Measurements from ENCODE around the gene PKD1L1.
"Not testable (repeated sequence)": the region's sequence is repeated elsewhere in the genome, so short reads cannot be mapped to it uniquely, and the experiment has no call there.

Gene PKD1L1

GRCh38 chr7:47814905-47815613 is 133.2 kb downstream of the PKD1L1 start:
- DNase-seq (ENCODE audit: low read depth), result no peak

GRCh38 chr7:47813620-47814260 is 134.5 kb downstream of the PKD1L1 start:
- no peak for DNase-seq (ENCODE audit: low read depth)

- no peak for DNase-seq (ENCODE audit: low read depth)
Measured at GRCh38 chr7:47812429-47813136, 135.7 kb downstream of the PKD1L1 start.

DNA sequence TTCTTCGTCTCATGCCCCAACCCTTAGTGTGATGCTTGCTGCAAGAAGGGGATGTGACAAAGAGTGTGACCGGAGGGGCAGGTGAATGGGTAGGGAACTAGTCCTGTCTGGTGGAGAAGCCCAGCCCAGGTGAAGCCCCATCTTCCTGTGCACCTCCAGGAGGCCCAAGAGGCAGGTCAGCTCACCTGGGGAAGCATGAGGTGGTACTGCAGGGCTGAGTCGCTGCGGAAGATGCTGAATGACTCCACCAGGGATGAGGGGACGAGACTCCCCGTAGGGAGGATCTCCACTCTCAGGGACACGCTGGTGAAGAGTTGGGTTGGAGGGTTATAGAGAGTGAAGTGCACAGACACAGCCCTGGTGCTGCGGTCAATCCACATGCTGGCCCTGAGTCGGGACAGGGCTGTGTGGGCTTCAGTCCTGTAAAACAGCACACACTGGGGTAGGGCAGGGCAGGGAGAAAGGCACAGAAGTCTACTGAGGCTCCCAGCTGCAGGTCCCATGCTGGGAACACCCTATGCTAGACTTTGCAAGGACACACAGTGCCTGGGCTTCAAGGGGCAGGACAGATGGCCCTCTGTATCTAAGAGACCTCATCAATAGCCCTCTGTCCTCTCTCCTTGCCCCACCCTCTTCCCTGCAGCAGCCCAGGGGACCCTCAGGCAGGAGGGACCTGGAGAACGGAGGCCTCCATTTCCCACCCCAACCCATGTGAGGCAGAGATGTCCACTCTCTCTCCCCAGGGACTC is 136.5 kb downstream of the PKD1L1 start:
- no peak for DNase-seq (ENCODE audit: low read depth)

- no peak for DNase-seq (ENCODE audit: low read depth)
Measured at GRCh38 chr7:47809387-47809786, 138.9 kb downstream of the PKD1L1 start.

- no peak for DNase-seq (ENCODE audit: low read depth)
Measured at GRCh38 chr7:47808321-47808720, 139.9 kb downstream of the PKD1L1 start.

GRCh38 chr7:47807756-47808155 is 140.5 kb downstream of the PKD1L1 start:
- DNase-seq (ENCODE audit: low read depth), result no peak

GRCh38 chr7:47807126-47807525 is 141.1 kb downstream of the PKD1L1 start:
- DNase-seq (ENCODE audit: low read depth), result no peak

DNA sequence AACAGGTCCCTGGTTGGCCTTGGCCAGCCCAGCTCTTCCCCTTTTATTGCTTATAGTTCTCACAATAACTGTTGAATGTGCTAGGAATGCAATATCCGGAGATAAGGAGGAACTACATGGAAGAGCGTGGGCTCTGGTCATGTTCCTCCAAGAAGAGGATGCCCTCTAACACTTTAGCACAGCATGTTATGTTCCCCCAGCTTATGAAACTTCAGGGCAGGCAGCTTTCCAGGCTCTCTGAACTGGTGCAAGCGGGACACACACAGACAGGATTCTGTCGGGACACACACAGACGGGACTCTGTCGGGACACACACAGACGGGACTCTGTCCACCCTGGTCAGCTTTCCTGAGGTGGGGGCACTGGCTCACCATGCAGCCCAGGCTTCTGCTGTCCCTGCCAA is 141.6 kb downstream of the PKD1L1 start:
- DNase-seq (ENCODE audit: low read depth), result no peak

GRCh38 chr7:47804767-47805545 is 143.3 kb downstream of the PKD1L1 start:
- no peak for DNase-seq (ENCODE audit: low read depth)

DNA sequence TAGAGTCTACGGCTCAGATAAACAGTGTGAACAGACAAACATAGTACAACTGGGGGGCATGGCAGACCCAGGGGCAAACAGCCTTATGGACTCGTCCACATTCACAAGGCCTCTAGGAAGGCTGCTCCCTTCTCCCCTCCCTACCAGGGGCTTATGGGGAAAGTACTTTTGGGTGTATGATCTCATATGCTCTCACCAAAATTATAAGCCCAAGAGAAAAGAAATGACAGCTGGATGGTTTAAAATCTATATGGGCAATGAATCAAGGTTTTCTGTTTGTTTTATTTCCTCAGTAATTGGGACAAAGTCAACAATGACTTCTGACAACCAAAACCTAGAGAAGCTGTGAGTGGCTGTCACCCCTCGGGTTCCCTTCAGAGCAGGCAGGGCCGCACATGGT is 144.4 kb downstream of the PKD1L1 start:
- no peak for DNase-seq (ENCODE audit: low read depth)

GRCh38 chr7:47803025-47803424 is 145.2 kb downstream of the PKD1L1 start:
- DNase-seq (ENCODE audit: low read depth), result no peak

DNA sequence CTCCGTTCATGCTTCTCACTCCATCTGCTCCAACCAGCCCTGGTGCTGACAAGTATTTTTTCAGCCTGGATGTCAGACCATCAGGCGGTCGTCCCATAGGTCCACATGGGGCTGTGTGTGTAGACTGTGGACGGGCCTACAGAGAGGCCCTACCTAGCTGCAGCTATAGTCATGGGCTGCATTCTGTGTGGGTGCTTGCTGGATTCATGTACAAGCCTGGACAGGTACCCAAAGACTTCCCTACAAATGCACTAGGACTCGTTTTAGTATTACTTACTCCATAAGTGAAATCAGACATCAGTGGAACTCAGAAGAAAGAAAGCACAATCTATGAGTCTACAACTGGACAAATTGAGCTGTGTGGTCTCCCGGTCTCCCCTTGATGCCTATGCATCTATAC is 146.8 kb downstream of the PKD1L1 start:
- no peak for DNase-seq (ENCODE audit: low read depth)

- no peak for DNase-seq (ENCODE audit: low read depth)
Measured at GRCh38 chr7:47799524-47799923, 148.7 kb downstream of the PKD1L1 start.

DNA sequence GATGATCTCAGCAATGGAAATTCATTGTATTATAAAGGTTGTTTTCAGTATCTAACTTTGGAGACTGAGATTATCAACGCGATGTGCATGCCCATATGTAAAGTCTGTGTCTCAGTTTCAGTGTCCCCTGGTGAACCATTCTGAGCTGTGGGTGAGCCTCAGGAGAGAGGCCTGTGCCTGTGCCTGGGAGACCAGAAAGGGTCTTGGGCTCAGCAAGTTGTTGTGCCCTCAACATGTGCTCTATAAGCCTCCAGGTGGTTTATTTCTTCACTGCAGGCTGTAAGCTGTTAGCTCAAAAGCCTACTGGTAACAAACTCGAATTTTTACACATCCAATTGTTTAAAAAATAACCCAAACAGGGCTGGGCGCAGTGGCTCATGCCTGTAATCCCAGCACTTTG is 151.9 kb downstream of the PKD1L1 start:
- no peak for DNase-seq (ENCODE audit: low read depth)

- DNase-seq (ENCODE audit: low read depth), result peak; percentile 84
Measured at GRCh38 chr7:47795631-47796030, 152.6 kb downstream of the PKD1L1 start.

DNA sequence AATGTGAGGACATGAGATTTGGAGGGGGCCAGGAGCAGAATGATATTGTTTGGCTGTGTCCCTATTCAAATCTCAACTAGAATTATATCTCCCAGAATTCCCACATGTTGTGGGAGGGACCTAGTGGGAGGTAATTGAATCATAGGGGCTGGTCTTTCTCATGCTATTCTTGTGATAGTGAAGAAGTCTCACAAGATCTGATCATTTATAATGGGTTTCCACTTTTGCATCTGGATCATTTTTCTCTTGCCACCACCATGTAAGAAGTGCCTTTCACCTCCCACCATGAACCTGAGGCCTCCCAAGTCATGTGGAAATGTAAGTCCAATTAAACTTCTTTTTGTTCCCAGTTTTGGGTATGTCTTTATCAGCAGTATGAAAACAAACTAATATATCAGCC is 153.1 kb downstream of the PKD1L1 start:
- DNase-seq (ENCODE audit: low read depth), result not testable (repeated sequence)

- no peak for DNase-seq (ENCODE audit: low read depth)
Measured at GRCh38 chr7:47794016-47794415, 154.2 kb downstream of the PKD1L1 start.

DNA sequence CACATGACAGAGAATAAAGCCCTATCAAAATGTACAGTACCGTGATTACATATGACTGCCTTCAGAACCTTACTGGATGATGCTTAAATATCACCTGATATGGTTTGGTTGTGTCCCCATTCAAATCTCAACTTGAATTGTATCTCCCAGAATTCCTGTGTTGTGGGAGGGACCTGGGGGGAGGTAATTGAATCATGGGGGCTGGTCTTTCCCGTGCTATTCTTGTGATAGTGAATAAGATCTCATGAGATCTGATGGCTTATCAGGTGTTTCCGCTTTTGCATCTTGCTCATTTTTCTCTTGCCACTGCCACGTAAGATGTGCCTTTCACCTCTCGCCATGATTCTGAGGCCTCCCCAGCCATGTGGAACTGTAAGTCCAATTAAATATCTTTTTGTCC is 155.1 kb downstream of the PKD1L1 start:
- DNase-seq (ENCODE audit: low read depth), result not testable (repeated sequence)

DNA sequence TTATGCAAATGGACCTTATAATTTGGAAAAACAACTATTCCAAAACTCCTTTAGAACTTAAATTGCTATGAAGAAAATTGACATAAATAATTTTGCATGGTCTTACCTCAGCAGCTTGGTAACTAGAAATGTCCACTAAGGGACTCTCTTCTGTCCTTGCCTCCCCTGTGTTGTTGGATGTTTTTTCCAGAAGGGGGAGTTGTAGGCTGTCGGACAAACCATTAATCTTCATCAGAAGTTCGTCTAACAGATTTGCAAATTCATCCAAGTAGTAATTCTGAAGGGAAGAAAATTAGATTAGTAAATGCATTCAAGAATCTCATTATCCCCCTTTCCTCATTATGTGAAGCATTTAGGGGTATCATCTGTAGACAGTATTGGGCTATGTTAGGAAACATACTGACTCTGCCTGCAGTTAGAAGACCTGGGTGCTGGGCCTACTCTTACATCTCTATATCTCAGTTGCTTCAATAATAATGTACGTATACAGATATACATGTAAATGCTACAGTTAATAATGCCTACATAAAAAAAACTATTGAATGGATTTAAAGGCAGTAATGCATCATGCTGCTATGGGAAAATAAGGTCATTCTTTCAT is 155.6 kb downstream of the PKD1L1 start:
- no peak for DNase-seq (ENCODE audit: low read depth)

- DNase-seq (ENCODE audit: low read depth), result no peak
Measured at GRCh38 chr7:47791682-47792081, 156.6 kb downstream of the PKD1L1 start.

All from HS-5 (cell line).